Upper lobe of left lung (tissue), 4 donors: ENCODE data around the gene C10orf71.

Experiments used
- CTCF ChIP-seq, 6 experiments: fragments of 450-650 bp in 4 of 6; fragments of 200-600 bp in 2 of 6; sonication (generic) in 2 of 6; IDR thresholded peaks; one replicate each; pipeline ENCODE4 v1.5.1; 2016 to 2019; ENCODE audit warnings: antibody characterized with exemption in 6 of 6
- POLR2A ChIP-seq, 4 donors: fragments of 450-650 bp; IDR thresholded peaks; one replicate each; pipeline ENCODE4 v1.5.1; 2016 to 2017; ENCODE audit warnings: antibody characterized with exemption in 4 of 4, mild to moderate bottlenecking in 2 of 4
- POLR2AphosphoS5 ChIP-seq, 2 donors: sonication (generic); formaldehyde crosslinking; IDR thresholded peaks; one replicate each; pipeline ENCODE4 v1.5.1; 2017; ENCODE audit warnings: antibody characterized with exemption in 2 of 2

GRCh38 chr10:49320191-49320590 lies 21.2 kb downstream of the C10orf71 start:
- TF ChIP-seq CTCF (IDR thresholded peaks at IDR 0.05): no peak
- no peak for TF ChIP-seq POLR2AphosphoS5 (IDR thresholded peaks at IDR 0.05)
- no peak for TF ChIP-seq POLR2A (IDR thresholded peaks at IDR 0.05)
